Gastroesophageal sphincter (tissue), 4 donors: ENCODE results near the gene SIN3A. TPM values are rescaled to one million over a fixed set of nuclear protein-coding genes. Genes with fewer than 3 reads are reported as not detected.

Source experiments
- ATAC-seq: fragments of 150-250 bp; one replicate; pipeline ENCODE4 v1.9.1; 2016; ENCODE audit warnings: mild to moderate bottlenecking, moderate library complexity
- H3K27ac ChIP-seq, 4 donors: fragments of 200-600 bp; sonication (generic) in 3 of 4; 1 replicate in 3 of 4; 2 replicates in 1 of 4; pipeline ENCODE4 v1.5.1; 2016 to 2019
- H3K27me3 ChIP-seq: fragments of 200-600 bp; sonication (generic); one replicate; pipeline ENCODE4 v1.5.1; 2019
- H3K36me3 ChIP-seq, 2 donors: fragments of 200-600 bp; sonication (generic); one replicate each; pipeline ENCODE4 v1.5.1; 2019; ENCODE audit warnings: control low read depth in 1 of 2
- H3K4me1 ChIP-seq, 3 donors: fragments of 200-600 bp; sonication (generic); 1 replicate in 2 of 3; 2 replicates in 1 of 3; pipeline ENCODE4 v1.5.1; 2016 to 2019; ENCODE audit warnings: control low read depth in 2 of 3
- H3K4me3 ChIP-seq, 2 donors: fragments of 200-600 bp; sonication (generic); one replicate each; pipeline ENCODE4 v1.5.1; 2019; ENCODE audit warnings: mild to moderate bottlenecking in 1 of 2, moderate library complexity in 1 of 2
- H3K9me3 ChIP-seq, 3 donors: fragments of 200-600 bp; sonication (generic); one replicate each; pipeline ENCODE4 v1.5.1; 2017 to 2019; ENCODE audit warnings: control low read depth in 2 of 3
- EP300 ChIP-seq: sonication (generic); formaldehyde crosslinking; IDR thresholded peaks from one replicate; pipeline ENCODE4 v1.6.1; 2017; ENCODE audit warnings: antibody characterized with exemption, mild to moderate bottlenecking
- POLR2A ChIP-seq, 2 donors: fragments of 450-650 bp; IDR thresholded peaks; one replicate each; pipeline ENCODE4 v1.6.1; 2017; ENCODE audit warnings: antibody characterized with exemption in 2 of 2, mild to moderate bottlenecking in 2 of 2, moderate library complexity in 1 of 2
- POLR2AphosphoS5 ChIP-seq: sonication (generic); formaldehyde crosslinking; IDR thresholded peaks from one replicate; pipeline ENCODE4 v1.6.1; 2017; ENCODE audit warnings: antibody characterized with exemption
- WGBS, 2 donors: methylation state at CpG; one replicate each; pipeline ENCODE4 v1.1.5; 2018; ENCODE audit warnings: low coverage in 1 of 2; 5-methylcytosine and 5-hydroxymethylcytosine counted together
- total RNA-seq, 4 donors: library from RNA; depleted of rRNA; stranded (reverse); fragments of >200 nt; gene quantifications; one replicate each; pipeline ENCODE4 v1.1.0, GENCODE V29; 2016
- TF ChIP-seq, protein P1 (sequence below), 4 experiments: fragments of 200-600 bp in 2 of 4; fragments of 450-650 bp in 2 of 4; sonication (generic) in 1 of 4; IDR thresholded peaks; one replicate each; pipeline ENCODE4 v1.5.1; 2017 to 2019; ENCODE audit warnings: antibody characterized with exemption in 4 of 4, mild to moderate bottlenecking in 2 of 4, moderate library complexity in 2 of 4

Gene SIN3A
- total RNA-seq, 4 donors from 2014 or later: 31.7 to 54.8 (median 35.8) TPM

DNA sequence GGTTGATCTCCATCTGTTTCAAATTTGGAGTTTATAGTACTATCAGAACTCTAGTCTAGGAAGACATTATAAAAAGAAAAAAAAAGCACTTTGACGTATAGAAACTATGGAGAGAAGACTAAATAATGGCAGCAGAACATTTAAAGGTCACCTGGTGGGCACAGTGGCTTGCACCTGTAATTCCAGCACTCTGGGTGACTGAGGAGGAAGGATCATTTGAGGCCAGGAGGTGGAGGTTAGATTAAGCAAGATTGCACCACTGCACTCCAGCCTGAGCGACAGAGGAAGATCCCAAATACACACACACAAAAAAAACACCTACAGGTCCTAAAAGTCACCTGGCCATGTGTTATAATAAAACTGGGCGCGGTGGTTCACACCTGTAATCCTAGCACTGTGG lies 13.8 kb downstream of the SIN3A start:
- no peak for ATAC-seq
- Histone ChIP-seq H3K27me3 (no peaks in the 10 kb centered on the region), H3K36me3 (peaks cover 0 to 24% of the 10 kb centered on the region in 2 donors), H3K9me3 (no peaks in the 10 kb centered on the region), H3K27ac (no peak overlapping the region), H3K4me1 (peaks cover 0 to 43% (median 0%) of the 10 kb centered on the region in 3 donors), H3K4me3 (no peak overlapping the region)
- no peak for TF ChIP-seq POLR2AphosphoS5
- no peak for TF ChIP-seq EP300
- TF ChIP-seq POLR2A (IDR thresholded peaks at IDR 0.05): no peak
- TF ChIP-seq, protein P1, sequence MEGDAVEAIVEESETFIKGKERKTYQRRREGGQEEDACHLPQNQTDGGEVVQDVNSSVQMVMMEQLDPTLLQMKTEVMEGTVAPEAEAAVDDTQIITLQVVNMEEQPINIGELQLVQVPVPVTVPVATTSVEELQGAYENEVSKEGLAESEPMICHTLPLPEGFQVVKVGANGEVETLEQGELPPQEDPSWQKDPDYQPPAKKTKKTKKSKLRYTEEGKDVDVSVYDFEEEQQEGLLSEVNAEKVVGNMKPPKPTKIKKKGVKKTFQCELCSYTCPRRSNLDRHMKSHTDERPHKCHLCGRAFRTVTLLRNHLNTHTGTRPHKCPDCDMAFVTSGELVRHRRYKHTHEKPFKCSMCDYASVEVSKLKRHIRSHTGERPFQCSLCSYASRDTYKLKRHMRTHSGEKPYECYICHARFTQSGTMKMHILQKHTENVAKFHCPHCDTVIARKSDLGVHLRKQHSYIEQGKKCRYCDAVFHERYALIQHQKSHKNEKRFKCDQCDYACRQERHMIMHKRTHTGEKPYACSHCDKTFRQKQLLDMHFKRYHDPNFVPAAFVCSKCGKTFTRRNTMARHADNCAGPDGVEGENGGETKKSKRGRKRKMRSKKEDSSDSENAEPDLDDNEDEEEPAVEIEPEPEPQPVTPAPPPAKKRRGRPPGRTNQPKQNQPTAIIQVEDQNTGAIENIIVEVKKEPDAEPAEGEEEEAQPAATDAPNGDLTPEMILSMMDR (IDR thresholded peaks at IDR 0.05): no peak
- 95 to 98% methylated on average over 3 to 4 of the region's 4 CpGs for WGBS, 2 donors

DNA sequence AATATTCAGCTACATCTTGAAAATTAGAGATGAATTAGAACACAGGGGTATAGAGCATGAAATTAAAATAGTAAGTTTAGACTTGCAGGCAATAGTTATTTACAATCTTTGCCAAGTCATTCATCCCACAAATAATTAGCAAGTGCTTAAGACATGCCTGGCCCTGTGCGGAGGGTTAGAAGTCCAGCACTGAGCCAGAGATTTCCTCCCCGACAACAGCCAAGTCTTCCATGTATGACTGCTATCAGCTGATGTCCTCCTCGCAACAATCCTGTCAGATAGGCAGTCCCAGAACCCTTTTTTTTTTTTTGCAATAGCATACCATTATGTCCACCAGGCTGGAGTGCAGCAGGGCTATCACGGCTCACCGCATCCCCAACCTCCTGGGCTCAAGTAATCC lies 14.6 kb downstream of the SIN3A start:
- H3K4me3 ChIP-seq: no peak overlapping the region
- H3K27ac ChIP-seq: no peak overlapping the region
- no peak for ATAC-seq
- H3K9me3 ChIP-seq: no peaks in the 10 kb centered on the region
- no peak for TF ChIP-seq EP300
- no peak for TF ChIP-seq POLR2A (IDR thresholded peaks at IDR 0.05)
- TF ChIP-seq POLR2AphosphoS5: no peak
- TF ChIP-seq, protein P1 (IDR thresholded peaks at IDR 0.05): no peak
- 56 to 85% methylated on average over 3 to 4 of the region's 5 CpGs for WGBS, 2 donors
- H3K4me1 ChIP-seq: peaks cover 0 to 44% (median 0%) of the 10 kb centered on the region in 3 donors
- peaks cover 0 to 22% of the 10 kb centered on the region in 2 donors for H3K36me3 ChIP-seq
- no peaks in the 10 kb centered on the region for H3K27me3 ChIP-seq

DNA sequence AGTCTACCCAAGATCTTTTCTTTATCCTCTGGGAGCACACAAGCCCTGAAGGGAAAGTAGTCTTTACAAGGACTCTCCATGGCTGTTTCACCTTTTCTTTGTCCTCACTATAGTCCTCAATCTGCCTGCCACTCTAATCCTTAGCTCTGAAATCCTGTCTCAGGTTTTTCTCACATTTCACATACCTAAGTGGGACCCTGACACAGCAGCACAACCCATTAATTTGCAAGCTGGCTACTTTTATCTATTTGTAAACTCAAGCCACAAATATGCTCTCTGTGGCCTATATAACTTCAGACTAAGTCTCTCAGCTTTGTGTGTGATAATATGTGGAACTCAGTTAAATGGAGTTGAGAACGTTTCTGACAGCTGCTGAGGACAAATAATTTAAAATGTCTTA lies 19.8 kb downstream of the SIN3A start:
- Histone ChIP-seq H3K36me3 (peaks cover 0 to 52% of the 10 kb centered on the region in 2 donors), H3K27ac (no peak overlapping the region), H3K4me1 (peaks cover 0 to 40% (median 0%) of the 10 kb centered on the region in 3 donors), H3K27me3 (no peaks in the 10 kb centered on the region), H3K4me3 (no peak overlapping the region), H3K9me3 (no peaks in the 10 kb centered on the region)
- TF ChIP-seq POLR2A (IDR thresholded peaks at IDR 0.05): no peak
- TF ChIP-seq, protein P1 (IDR thresholded peaks at IDR 0.05): no peak
- TF ChIP-seq EP300: no peak
- no peak for TF ChIP-seq POLR2AphosphoS5
- 20 to 23% methylated on average over 1 of the region's 1 CpG for WGBS, 2 donors
- ATAC-seq: no peak

DNA sequence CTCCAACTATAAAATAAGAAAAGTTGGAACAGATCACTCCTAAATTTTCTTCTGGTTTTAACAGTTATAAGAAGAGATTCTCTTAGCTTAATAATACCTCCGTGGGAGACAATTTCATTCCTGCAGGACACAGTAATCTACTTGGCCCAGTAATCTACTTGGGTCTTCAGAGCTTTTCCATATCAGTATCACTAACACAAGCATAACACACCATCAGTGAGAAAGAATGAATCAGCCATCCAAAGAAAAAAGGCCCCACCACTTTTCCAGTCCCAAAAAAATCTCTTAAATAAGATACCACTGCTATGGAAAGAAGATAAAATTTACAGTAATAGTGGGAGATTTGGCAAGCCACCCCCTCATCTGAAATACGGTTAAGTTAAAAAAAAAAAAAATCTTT lies 20.2 kb downstream of the SIN3A start:
- H3K9me3 ChIP-seq: no peaks in the 10 kb centered on the region
- H3K27me3 ChIP-seq: no peaks in the 10 kb centered on the region
- no peak overlapping the region for H3K27ac ChIP-seq
- peaks cover 0 to 36% (median 0%) of the 10 kb centered on the region in 3 donors for H3K4me1 ChIP-seq
- WGBS, 2 donors: 35 to 51% methylated on average over 2 of the region's 2 CpGs
- no peak overlapping the region for H3K4me3 ChIP-seq
- ATAC-seq: no peak
- TF ChIP-seq POLR2AphosphoS5 (no peak), EP300 (no peak), POLR2A (IDR thresholded peaks at IDR 0.05) (no peak)
- TF ChIP-seq, protein P1 (IDR thresholded peaks at IDR 0.05): no peak
- H3K36me3 ChIP-seq: peaks cover 0 to 56% of the 10 kb centered on the region in 2 donors

DNA sequence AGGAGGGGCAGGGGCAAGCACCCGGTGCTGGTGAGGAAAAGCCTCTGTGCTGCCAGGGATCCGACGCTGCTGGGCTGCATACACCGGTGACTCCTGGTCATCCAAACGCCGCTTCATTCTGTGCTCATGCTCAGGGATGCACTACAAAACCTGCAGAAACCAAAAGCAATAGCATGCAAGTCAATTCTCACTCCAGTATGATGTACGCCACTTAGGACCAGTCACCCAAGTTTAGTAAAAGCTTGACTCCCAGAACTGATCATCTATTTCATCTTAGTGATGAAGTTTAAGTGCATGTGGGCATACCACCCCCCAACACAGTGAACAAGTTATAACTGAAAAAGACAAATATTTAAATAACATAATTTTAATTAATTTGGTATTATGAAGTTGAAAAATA lies 21.2 kb downstream of the SIN3A start:
- peaks cover 0 to 31% (median 0%) of the 10 kb centered on the region in 3 donors for H3K4me1 ChIP-seq
- H3K27ac ChIP-seq: no peak overlapping the region
- no peak overlapping the region for H3K4me3 ChIP-seq
- peaks cover 0 to 51% of the 10 kb centered on the region in 2 donors for H3K36me3 ChIP-seq
- ATAC-seq: no peak
- 95 to 97% methylated on average over 4 to 7 of the region's 7 CpGs for WGBS, 2 donors
- TF ChIP-seq EP300: no peak
- no peak for TF ChIP-seq POLR2AphosphoS5
- TF ChIP-seq, protein P1 (IDR thresholded peaks at IDR 0.05): no peak
- TF ChIP-seq POLR2A (IDR thresholded peaks at IDR 0.05): no peak
- no peaks in the 10 kb centered on the region for H3K9me3 ChIP-seq
- no peaks in the 10 kb centered on the region for H3K27me3 ChIP-seq
